GM19468 (cell line): Measurements from ENCODE around the gene CFAP90.

Source experiments
- ATAC-seq: cut with Tn5 transposase; IDR thresholded peaks from one replicate; pipeline ENCODE4 v1.9.1; 2021; ENCODE audit warnings: mild to moderate bottlenecking, moderate library complexity, moderate number of reproducible peaks; ENCODE audit not compliant: unreplicated experiment; ENCODE audit errors: extremely low read depth

The CFAP90 gene

GRCh38 chr5:7784683-7785380 lies 66.1 kb downstream of the CFAP90 start:
- ATAC-seq: no peak

DNA sequence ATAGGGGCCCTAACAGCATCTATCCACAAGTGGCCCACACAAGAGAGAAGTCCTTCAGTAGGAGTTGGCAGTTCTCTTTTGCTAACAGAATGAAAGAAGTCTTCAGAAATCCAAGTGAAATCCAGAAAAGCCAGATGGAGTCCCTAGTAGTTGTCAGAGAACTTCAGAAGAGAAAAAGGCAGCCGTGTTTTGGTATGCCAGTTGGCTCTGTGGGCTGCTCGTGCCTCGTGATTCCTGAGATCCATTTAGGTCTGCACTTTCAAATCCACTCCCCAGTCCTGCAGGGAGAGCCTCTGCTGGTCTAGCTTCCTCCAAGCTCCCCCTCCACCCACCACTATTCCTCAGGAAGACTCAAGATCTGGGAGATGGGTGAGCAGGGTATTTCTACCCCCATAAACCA lies 69.0 kb downstream of the CFAP90 start:
- ATAC-seq: no peak
